Stimulated activated CD4-positive, alpha-beta T cell treated with anti-CD3 and anti-CD28 coated beads, Interleukin-15, amount 100 ng/mL, for 1 hour (primary cell): ENCODE measurements around the gene MROH7.

Experiments used
- DNase-seq, 2 donors: peaks; one replicate each; pipeline ENCODE4 v3.0.0-alpha.2; 2020; ENCODE audit warnings: low read depth in 1 of 2, low spot score in 1 of 2

MROH7 gene

DNA sequence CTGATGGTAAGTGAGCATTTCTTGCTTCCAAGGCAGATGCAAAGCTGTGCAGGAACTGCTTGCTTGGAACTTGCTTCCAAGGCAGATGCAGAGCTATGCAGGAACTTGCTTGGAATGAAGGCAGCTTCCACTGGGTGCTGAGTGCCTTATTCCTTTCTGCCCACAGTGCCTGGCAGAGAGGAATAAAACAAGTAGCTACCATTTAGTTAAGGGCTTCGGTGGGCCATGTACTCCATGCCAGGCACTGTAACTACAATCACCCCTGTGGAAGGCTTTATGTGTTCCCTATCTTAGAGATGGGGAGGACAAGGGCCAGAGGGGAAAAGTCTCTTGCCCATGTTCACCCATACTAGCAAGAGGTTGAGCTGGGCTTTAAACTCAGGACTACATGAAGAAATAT lies 8.3 kb downstream of the MROH7 start:
- DNase-seq, result no peak

- DNase-seq, result no peak
Observed at GRCh38 chr1:54650417-54650816, 8.8 kb downstream of the MROH7 start.

DNA sequence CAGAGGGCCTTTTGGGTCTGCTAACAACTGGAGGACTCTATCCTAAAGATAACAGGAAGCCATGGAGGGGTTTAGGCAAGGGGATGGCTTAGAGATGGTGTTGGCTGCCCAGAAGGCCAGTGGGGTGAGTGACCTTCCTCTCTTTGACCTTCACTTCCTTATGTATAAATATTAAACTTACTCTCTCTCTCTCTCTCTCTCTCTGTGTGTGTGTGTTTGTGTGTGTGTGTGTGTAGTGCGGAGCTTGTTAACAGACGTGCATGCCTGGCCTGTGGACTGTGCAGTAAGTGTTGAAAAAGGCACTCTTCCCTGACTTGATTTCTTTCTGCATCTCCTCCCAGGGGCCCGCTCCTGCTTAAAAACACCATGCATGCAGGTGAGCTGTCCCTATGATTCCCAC lies 10.0 kb downstream of the MROH7 start:
- no peak for DNase-seq

DNA sequence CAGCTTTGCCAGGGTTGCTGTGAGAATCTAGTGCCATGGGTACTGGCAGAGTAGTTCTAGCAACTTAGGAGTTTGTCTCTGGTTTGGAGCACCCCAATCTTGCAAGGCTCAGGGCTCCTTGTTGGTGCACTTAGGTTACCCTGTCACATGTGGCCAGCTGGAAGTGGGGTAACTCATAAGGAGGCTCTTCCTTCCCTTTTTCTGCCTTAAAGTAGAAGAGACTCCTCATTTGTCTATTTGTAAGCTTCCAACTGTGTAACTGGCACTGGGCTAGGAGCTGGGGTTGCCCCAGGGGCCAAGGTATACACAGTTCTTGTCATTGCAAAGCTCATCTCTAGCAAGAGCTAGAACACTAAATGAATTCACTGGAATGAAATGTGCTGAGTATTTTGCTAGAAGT lies 10.6 kb downstream of the MROH7 start:
- DNase-seq, result no peak

GRCh38 chr1:54653036-54653435 lies 11.4 kb downstream of the MROH7 start:
- DNase-seq, result no peak

DNA sequence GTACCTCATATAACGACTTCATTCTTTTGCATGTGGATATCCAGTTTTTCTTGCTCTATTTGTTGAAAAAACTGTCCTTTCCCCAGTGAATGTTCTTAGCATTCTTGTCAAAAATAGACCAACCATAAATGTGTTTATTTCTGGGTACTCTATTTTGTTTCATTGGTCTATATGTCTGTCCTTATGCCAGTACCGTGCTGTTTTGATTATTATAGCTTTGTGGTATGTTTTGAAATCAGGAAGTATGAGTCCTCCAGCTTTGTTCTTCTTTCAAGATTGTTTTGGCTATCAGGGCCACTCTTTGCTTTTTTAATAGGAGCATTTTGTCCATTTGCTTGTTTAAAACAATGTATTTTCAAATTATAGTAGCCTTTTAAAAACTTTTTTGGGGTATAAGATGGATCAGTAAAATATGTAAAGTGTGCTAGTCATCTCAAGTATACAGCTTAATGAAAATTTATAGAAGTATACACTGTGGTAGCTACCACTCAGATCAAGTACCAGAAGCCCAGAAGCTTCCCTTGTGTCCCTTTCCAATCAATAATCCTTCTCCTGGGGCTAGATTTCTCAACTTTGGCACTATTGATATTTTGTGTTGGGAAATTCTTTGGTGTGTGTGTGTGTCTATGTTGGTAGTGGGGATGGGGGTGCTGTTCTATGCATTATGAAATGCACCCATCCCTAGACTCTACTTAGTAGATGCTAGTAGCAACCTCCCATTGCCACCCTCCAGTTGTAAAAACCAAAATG lies 16.8 kb downstream of the MROH7 start:
- DNase-seq, result no peak

- DNase-seq, result no peak
Observed at GRCh38 chr1:54663725-54664124, 22.1 kb downstream of the MROH7 start.

DNA sequence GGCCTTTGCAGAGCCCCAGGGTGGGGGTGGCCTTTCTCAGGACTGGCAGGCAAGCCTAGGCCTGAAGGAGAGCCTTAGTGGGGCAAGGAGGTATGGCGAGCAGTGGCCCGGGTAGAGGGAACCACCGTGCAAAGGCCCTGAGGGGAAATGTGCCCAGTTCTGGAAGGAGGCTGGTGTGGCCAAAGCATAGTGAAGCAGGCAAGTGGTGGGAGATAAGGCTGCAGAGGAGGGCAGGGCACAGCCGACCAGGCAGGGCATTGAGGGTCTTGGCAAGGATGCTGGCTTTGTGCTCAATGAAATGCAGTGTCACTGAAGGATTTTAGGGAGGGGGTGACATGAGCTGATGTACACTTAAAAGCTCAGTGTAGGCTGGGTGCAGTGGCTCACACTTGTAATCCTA lies 22.8 kb downstream of the MROH7 start:
- no peak for DNase-seq

- no peak for DNase-seq
Observed at GRCh38 chr1:54665852-54666251, 24.3 kb downstream of the MROH7 start.

- no peak for DNase-seq
Observed at GRCh38 chr1:54666333-54666732, 24.7 kb downstream of the MROH7 start.

DNA sequence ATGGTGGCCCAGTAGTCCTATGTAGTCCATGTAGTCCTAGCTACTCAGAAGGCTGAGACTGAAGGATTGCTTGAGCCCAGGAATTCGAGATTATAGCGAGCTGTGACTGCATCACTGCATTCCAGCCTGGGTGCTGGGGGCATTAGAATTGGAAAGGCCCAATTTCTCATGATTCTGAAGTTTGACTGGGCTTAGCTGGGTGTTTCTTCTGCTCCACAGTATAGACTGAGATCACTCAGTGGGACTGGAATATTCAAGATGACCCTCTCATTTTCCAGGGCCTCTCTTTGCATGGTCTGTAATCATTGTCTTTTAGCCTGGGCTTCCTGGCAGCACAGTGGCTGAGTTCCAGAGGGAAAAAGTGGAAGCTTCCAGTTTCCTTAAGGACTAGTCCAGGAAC lies 26.2 kb downstream of the MROH7 start:
- no peak for DNase-seq

DNA sequence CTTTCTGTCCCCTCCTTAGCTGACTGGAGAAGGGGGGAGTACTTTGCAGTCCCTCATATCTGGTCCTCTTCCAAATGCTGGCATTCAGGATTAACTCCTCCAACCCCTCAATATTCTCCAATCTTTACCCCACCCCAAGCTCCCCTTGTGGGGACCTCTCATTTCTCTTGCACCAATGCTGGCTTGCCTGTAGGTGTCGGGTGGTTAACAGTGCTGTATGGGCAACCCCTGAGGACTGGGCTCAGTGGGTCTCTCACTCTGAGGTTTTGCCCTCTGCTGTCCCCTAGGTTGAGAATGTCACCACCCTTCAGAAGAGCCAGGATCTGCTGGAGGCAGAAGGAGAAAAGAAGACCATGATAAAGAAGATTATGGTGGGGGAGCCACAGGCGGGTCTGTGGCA lies 27.0 kb downstream of the MROH7 start:
- DNase-seq, result no peak

GRCh38 chr1:54671985-54672608 lies 30.5 kb downstream of the MROH7 start:
- peak; percentile 26 to 36 for DNase-seq

DNA sequence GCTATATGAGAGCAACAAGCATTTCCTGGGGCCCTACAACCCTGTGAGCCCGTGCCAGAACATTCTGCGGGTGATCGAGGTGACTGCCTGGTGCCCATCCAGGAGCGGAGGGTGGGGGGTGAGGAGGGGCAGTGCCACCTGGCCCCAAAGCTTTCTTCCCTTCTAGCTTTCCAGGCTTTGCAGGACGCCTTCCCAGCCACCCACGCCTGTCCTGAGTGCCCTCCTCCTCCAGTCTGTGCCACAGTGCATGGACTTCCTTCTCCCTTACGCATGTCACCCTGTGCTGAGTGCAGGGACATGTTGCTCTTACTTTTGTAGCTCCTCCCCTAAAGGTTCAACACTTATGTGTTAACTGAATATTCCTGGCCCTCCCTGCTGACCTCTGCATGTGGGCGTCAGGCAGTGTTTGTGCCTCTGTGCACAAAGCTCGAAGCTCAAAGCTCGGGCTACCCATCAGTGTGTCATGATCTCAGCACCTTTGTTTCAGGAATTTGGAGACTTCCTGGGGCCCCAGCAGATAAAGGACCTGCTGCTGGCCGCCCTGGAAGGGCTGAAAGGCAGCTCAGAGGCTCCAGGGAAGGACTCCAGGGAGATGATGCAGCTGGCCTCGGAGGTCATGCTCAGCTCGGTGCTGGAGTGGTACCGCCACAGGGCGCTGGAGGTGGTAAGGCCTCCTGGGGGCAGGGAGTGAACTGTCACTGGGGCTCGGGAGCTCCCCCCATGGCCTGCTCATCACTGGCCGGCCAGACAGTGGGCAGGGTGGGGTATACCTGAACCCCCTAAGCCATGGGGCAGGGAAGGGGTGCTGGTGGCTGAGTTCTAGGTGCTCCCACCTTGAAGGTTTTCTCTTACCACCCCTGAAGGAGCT lies 37.4 kb downstream of the MROH7 start:
- DNase-seq, result no peak

- no peak for DNase-seq
Observed at GRCh38 chr1:54679706-54680105, 38.1 kb downstream of the MROH7 start.

GRCh38 chr1:54680387-54680786 lies 38.8 kb downstream of the MROH7 start:
- DNase-seq, result no peak

DNA sequence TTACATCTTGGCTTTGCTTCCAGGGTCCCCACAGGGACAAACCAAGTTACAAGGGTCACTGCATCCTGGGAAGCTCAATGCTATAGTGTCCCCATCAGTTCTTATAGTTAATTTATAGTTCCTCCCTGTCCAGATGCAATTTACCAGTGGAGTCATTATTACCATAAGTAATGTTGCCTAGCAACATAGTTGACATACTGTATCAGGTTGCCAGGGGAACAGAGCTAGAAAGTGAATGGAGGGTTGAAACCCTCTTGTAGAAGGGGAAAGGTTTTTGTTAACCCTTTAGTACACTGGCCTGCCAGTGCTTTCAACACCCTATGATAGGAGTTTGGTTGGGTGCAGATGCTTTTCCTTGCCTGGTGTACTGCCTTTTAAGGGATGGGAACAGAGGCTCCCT lies 39.8 kb downstream of the MROH7 start:
- DNase-seq, result no peak

- no peak for DNase-seq
Observed at GRCh38 chr1:54683453-54683852, 41.9 kb downstream of the MROH7 start.

DNA sequence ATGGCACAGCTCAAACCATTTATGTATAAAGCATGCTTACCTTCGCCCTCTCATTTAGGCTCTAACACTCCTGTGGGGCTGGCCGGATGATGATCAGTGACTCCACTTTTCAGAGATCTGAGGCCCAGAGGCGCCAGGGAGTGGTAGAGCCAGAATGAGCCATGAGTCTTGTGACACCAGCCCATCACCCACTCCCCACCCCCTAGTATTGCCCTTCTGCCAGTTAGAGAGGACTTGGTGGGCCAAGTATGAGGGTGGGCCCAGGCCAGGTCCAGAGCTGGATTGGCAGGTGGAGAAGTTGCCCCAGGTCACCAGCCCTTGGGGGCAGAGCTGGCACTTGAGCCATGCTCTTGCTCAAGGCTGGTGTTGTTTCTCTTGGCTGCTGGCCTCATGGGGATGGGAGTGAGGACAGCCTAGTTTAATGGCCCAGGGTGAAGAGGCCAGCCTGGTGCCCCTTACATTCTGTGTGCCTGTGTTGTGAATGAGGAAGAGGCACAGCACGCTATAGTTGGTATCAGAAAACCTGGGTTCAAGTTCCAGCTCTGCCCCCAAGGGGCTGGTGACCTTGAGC lies 43.8 kb downstream of the MROH7 start:
- no peak for DNase-seq

- DNase-seq, result no peak
Observed at GRCh38 chr1:54686155-54686554, 44.6 kb downstream of the MROH7 start.

GRCh38 chr1:54694771-54695170 lies 53.2 kb downstream of the MROH7 start:
- DNase-seq, result no peak

DNA sequence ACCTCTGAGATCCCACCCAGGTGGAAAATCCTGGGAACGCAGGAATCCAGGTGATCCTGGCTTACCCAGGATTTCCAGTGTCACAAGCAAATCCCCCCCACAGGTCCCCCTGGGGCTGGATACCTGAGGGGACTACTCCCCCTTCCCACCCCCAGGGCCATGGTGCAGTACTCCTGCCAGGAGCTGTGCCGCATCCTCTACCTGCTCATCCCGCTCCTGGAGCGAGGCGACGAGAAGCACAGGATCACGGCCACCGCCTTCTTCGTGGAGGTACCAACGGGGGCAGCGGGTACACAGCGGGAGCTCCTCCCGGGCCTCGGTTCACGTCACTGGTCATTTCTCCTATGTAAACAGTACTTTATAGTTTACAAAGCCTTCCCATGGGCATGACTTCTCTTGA lies 53.6 kb downstream of the MROH7 start:
- no peak for DNase-seq
